Stimulated activated CD4-positive, alpha-beta T cell treated with anti-CD3 and anti-CD28 coated beads, Interleukin-4, amount 100 ng/mL, for 4 hours (primary cell): ENCODE data around the gene MPRIP.

ENCODE experiments used
- DNase-seq, 2 experiments: peaks; one replicate each; pipeline ENCODE4 v3.0.0-alpha.2; 2020

The MPRIP gene

GRCh38 chr17:17225901-17226300 lies 183.6 kb downstream of the MPRIP start:
- DNase-seq, result no peak

- DNase-seq, result no peak
Observed at GRCh38 chr17:17226451-17227265, 184.4 kb downstream of the MPRIP start.

GRCh38 chr17:17227608-17228520 lies 185.6 kb downstream of the MPRIP start:
- DNase-seq, result no peak

- DNase-seq, result no peak
Observed at GRCh38 chr17:17228521-17229279, 186.4 kb downstream of the MPRIP start.

GRCh38 chr17:17229416-17230384 lies 187.4 kb downstream of the MPRIP start:
- no peak for DNase-seq

- DNase-seq, result no peak
Observed at GRCh38 chr17:17231621-17232302, 189.5 kb downstream of the MPRIP start.

- no peak for DNase-seq
Observed at GRCh38 chr17:17232303-17232621, 190.0 kb downstream of the MPRIP start.

GRCh38 chr17:17235212-17236174 lies 193.2 kb downstream of the MPRIP start:
- no peak for DNase-seq

- DNase-seq, result no peak
Observed at GRCh38 chr17:17236295-17237025, 194.2 kb downstream of the MPRIP start.

GRCh38 chr17:17237026-17237799 lies 195.0 kb downstream of the MPRIP start, which contains the start of gene FLCN:
FLCN (minus strand) TSS chr17:17237168; CDS start chr17:17228137, 9,031 bp downstream.
- DNase-seq, result peak; percentile 90 to 91

GRCh38 chr17:17239832-17240231 lies 197.6 kb downstream of the MPRIP start:
- no peak for DNase-seq

- DNase-seq, result no peak
Observed at GRCh38 chr17:17241656-17242055, 199.4 kb downstream of the MPRIP start.

- no peak for DNase-seq
Observed at GRCh38 chr17:17242246-17242645, 200.0 kb downstream of the MPRIP start.
